ENCODE data around the gene CCL27.
"Not testable (repeated sequence)": the region's sequence is repeated elsewhere in the genome, so short reads cannot be mapped to it uniquely, and the experiment has no call there.

CCL27 gene

DNA sequence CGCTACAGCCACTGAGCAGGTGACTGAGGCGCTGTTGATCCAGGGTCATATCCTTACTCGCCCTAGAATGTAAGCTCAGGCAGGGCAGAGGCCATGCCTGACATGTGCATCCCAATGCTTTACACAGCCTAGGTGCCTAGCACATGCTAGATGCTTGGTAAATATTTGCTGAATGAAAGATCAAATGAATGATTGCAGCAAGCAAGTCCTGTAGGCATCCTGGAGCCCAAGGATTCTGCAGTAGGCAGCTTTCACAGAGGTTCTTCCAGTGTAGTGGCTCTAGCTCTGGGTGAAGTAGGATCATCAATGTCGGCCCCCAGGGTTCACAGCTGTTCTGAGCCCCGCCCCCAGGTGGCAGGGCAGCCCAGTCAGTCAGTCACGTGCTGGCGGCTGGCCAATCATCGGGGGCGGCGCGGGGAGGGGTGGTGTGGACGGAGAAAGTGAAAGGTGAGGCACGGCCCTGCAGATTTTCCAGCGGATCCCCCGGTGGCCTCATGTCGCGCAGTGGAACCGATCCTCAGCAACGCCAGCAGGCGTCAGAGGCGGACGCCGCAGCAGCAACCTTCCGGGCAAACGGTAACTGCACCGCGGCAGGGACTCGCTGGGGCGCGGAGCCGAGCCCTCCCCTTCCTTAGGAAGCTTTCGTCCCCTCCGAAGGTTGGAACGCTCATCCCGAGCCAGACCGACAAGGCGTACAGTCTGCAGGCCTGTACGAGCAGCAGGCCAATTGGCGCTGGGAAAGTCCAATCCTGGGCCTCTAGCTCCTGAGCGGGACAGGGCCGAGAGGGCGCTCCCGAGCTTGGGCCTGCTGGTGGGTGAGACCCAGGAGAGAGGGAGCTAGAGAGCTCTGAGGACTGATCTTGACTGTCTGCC, 16.0 kb downstream of the CCL27 start, which contains the start of gene GALT:
Gene GALT (plus strand): TSS at position 465 of the 873 bp plus-strand sequence. CDS start 30 bp downstream, at position 495.
- no peak for TF ChIP-seq EZH2phosphoT487 (conservative IDR thresholded peaks at IDR 0.05; ENCODE audit: low read length)
- TF ChIP-seq, protein P1, sequence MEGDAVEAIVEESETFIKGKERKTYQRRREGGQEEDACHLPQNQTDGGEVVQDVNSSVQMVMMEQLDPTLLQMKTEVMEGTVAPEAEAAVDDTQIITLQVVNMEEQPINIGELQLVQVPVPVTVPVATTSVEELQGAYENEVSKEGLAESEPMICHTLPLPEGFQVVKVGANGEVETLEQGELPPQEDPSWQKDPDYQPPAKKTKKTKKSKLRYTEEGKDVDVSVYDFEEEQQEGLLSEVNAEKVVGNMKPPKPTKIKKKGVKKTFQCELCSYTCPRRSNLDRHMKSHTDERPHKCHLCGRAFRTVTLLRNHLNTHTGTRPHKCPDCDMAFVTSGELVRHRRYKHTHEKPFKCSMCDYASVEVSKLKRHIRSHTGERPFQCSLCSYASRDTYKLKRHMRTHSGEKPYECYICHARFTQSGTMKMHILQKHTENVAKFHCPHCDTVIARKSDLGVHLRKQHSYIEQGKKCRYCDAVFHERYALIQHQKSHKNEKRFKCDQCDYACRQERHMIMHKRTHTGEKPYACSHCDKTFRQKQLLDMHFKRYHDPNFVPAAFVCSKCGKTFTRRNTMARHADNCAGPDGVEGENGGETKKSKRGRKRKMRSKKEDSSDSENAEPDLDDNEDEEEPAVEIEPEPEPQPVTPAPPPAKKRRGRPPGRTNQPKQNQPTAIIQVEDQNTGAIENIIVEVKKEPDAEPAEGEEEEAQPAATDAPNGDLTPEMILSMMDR (IDR thresholded peaks at IDR 0.05; ENCODE audit: insufficient read depth, low read length, poor library complexity, severe bottlenecking), result peak; percentile 70
- H3K9me2 ChIP-seq (replicated peaks; ENCODE audit: insufficient read depth, low read length), result no peaks in the 10 kb centered on the region
- peak within 1 kb of the TSS; percentile 23; the same call in 1 of the 2 replicates for H3K27ac ChIP-seq (ENCODE audit: low read depth, low read length)
- H3K4me3 ChIP-seq (ENCODE audit: insufficient read depth, low read length, poor library complexity, severe bottlenecking), result peak within 1 kb of the TSS; percentile 69
- no peaks in the 10 kb centered on the region for H3K9me3 ChIP-seq (ENCODE audit: insufficient read depth, low read length)
- no peaks in the 10 kb centered on the region for H3K79me2 ChIP-seq (ENCODE audit: insufficient read depth, low read length)
- peak within 1 kb of the TSS; percentile 72 for H3K9ac ChIP-seq (ENCODE audit: low read length)
- no peaks in the 10 kb centered on the region for H3K36me3 ChIP-seq (ENCODE audit: low read length)
- no peaks in the 10 kb centered on the region for H3F3A ChIP-seq (ENCODE audit: insufficient read depth)
- no peaks in the 10 kb centered on the region for H4K20me1 ChIP-seq (ENCODE audit: low read depth, low read length)
- H3K27me3 ChIP-seq (ENCODE audit: low read length), result no peaks in the 10 kb centered on the region
- peak within 1 kb of the TSS; percentile 83 for H2AFZ ChIP-seq (ENCODE audit: low read depth, low read length, severe bottlenecking)
- H3K4me2 ChIP-seq (ENCODE audit: low read depth, low read length, poor library complexity, severe bottlenecking), result peak within 1 kb of the TSS; percentile 58

- no peak overlapping the region for H3K4me2 ChIP-seq (ENCODE audit: low read depth, low read length, poor library complexity, severe bottlenecking)
- H3F3A ChIP-seq (ENCODE audit: insufficient read depth), result no peaks in the 10 kb centered on the region
- no peak overlapping the region for H3K27ac ChIP-seq (ENCODE audit: low read depth, low read length)
- H3K36me3 ChIP-seq (ENCODE audit: low read length), result no peaks in the 10 kb centered on the region
- TF ChIP-seq EZH2phosphoT487 (conservative IDR thresholded peaks at IDR 0.05; ENCODE audit: low read length), result no peak
- TF ChIP-seq, protein P1 (IDR thresholded peaks at IDR 0.05; ENCODE audit: insufficient read depth, low read length, poor library complexity, severe bottlenecking), result no peak
- H3K27me3 ChIP-seq (ENCODE audit: low read length), result no peaks in the 10 kb centered on the region
- H3K4me3 ChIP-seq (ENCODE audit: insufficient read depth, low read length, poor library complexity, severe bottlenecking), result no peak overlapping the region
- H3K9me3 ChIP-seq (ENCODE audit: insufficient read depth, low read length), result no peaks in the 10 kb centered on the region
- no peaks in the 10 kb centered on the region for H3K79me2 ChIP-seq (ENCODE audit: insufficient read depth, low read length)
- H3K9me2 ChIP-seq (replicated peaks; ENCODE audit: insufficient read depth, low read length), result no peaks in the 10 kb centered on the region
- no peak overlapping the region for H3K9ac ChIP-seq (ENCODE audit: low read length)
- H2AFZ ChIP-seq (ENCODE audit: low read depth, low read length, severe bottlenecking), result no peak overlapping the region
- no peaks in the 10 kb centered on the region for H4K20me1 ChIP-seq (ENCODE audit: low read depth, low read length)
These were observed 17.6 kb downstream of the CCL27 start for GRCh38 chr9:34644766-34645314.

DNA sequence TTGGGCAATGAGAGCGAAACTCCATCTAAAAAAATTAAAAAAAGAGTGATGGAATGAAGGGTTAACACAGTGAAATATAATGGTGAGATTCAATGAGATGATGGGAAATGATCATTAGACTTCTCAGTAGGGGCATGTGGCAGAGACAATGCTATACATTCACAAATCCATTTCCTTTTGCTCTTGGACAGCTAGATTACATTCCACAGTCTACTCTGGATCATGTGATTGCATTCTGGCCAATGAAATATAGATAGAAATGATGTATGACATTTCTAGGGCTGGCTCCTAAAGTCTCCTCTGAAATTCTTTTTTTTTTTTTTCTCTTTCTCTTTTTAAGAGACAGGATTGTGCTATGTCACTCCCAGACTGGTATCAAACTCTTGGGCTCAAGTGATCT, 19.8 kb downstream of the CCL27 start:
- Histone ChIP-seq H3K36me3 (ENCODE audit: low read length) (no peaks in the 10 kb centered on the region), H3F3A (ENCODE audit: insufficient read depth) (peaks cover 7% of the 10 kb centered on the region; the same call in 1 of the 2 replicates), H3K9me2 (replicated peaks; ENCODE audit: insufficient read depth, low read length) (no peaks in the 10 kb centered on the region), H3K27me3 (ENCODE audit: low read length) (no peaks in the 10 kb centered on the region), H3K4me2 (ENCODE audit: low read depth, low read length, poor library complexity, severe bottlenecking) (no peak overlapping the region), H3K4me3 (ENCODE audit: insufficient read depth, low read length, poor library complexity, severe bottlenecking) (no peak overlapping the region), H4K20me1 (ENCODE audit: low read depth, low read length) (no peaks in the 10 kb centered on the region), H2AFZ (ENCODE audit: low read depth, low read length, severe bottlenecking) (no peak overlapping the region), H3K9me3 (ENCODE audit: insufficient read depth, low read length) (no peaks in the 10 kb centered on the region), H3K79me2 (ENCODE audit: insufficient read depth, low read length) (no peaks in the 10 kb centered on the region), H3K9ac (ENCODE audit: low read length) (no peak overlapping the region), H3K27ac (ENCODE audit: low read depth, low read length) (no peak overlapping the region)
- TF ChIP-seq, protein P1 (IDR thresholded peaks at IDR 0.05; ENCODE audit: insufficient read depth, low read length, poor library complexity, severe bottlenecking), result no peak
- no peak for TF ChIP-seq EZH2phosphoT487 (conservative IDR thresholded peaks at IDR 0.05; ENCODE audit: low read length)

DNA sequence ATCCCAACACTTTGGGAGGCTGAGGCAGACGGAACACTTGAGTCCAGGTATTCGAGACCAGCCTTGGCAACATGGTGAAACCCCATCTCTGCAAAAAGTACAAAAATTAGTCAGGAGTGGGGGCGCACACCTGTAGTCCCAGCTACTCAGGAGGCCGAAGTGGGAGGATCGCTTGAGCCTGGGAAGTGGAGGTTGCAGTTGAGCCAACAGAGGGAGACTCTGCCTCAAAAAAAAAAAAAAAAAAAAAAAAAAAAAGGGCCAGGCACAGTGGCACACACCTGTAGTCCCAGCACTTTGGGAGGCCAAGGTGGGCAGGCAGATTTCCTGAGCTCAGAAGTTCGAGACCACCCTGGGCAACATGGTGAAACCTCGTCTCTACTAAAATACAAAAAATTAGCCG, 23.1 kb downstream of the CCL27 start:
- H2AFZ ChIP-seq (ENCODE audit: low read depth, low read length, severe bottlenecking); H3K9ac ChIP-seq (ENCODE audit: low read length); H3K27ac ChIP-seq (ENCODE audit: low read depth, low read length); H3K4me3 ChIP-seq (ENCODE audit: insufficient read depth, low read length, poor library complexity, severe bottlenecking); H3K36me3 ChIP-seq (ENCODE audit: low read length); H3K9me3 ChIP-seq (ENCODE audit: insufficient read depth, low read length); H3K4me2 ChIP-seq (ENCODE audit: low read depth, low read length, poor library complexity, severe bottlenecking); H3K9me2 ChIP-seq (replicated peaks; ENCODE audit: insufficient read depth, low read length); H3K27me3 ChIP-seq (ENCODE audit: low read length); H4K20me1 ChIP-seq (ENCODE audit: low read depth, low read length): not testable (repeated sequence)
- H3F3A ChIP-seq (ENCODE audit: insufficient read depth), result peaks cover 17% of the 10 kb centered on the region
- H3K79me2 ChIP-seq (ENCODE audit: insufficient read depth, low read length), result peaks cover 26% of the 10 kb centered on the region

Measured in SU-DHL-6 (cell line).